HUES64 (cell line): ENCODE results near the gene RNF128.
A peak's percentile ranks its signal among the peaks of the same experiment; 100 is the strongest.

Experiments used
- H3K27ac ChIP-seq: 2 replicates; pipeline ENCODE4 v1.7.0; 2013; ENCODE audit warnings: low read depth, low read length, inconsistent platforms
- H3K27me3 ChIP-seq: 2 replicates; pipeline ENCODE4 v1.6.1; 2013; ENCODE audit warnings: mild to moderate bottlenecking, low read length; ENCODE audit not compliant: insufficient read depth
- H3K36me3 ChIP-seq: 2 replicates; pipeline ENCODE4 v1.6.1; 2013; ENCODE audit warnings: mild to moderate bottlenecking, low read length; ENCODE audit not compliant: insufficient read depth
- H3K4me1 ChIP-seq: 2 replicates; pipeline ENCODE4 v1.6.1; 2013; ENCODE audit warnings: mild to moderate bottlenecking, low read length, moderate library complexity; ENCODE audit not compliant: insufficient read depth
- H3K4me3 ChIP-seq: 2 replicates; pipeline ENCODE4 v1.5.1; 2013; ENCODE audit warnings: mild to moderate bottlenecking, low read length, moderate library complexity
- H3K9ac ChIP-seq: 2 replicates; pipeline ENCODE4 v1.6.1; 2013; ENCODE audit warnings: mild to moderate bottlenecking, low read depth, low read length
- H3K9me3 ChIP-seq: 2 replicates; pipeline ENCODE4 v1.6.1; 2013; ENCODE audit warnings: low read depth, low read length; ENCODE audit not compliant: insufficient read depth
- WGBS: fragments of 150-250, 120-280 bp; methylation state at CpG from one replicate; pipeline ENCODE4 v1.1.7; 2013; ENCODE audit warnings: missing lambda C conversion rate; 5-methylcytosine and 5-hydroxymethylcytosine counted together

RNF128 gene

GRCh38 chrX:106711375-106711774, 15.1 kb upstream of the RNF128 start:
- WGBS = 96% methylated on average over 4 of the region's 4 CpGs
- Histone ChIP-seq H3K27me3 (no peaks in the 10 kb centered on the region), H3K4me3 (no peak overlapping the region), H3K9ac (no peak overlapping the region), H3K36me3 (no peaks in the 10 kb centered on the region), H3K27ac (no peak overlapping the region), H3K9me3 (no peaks in the 10 kb centered on the region), H3K4me1 (no peaks in the 10 kb centered on the region)

GRCh38 chrX:106716004-106716403, 10.5 kb upstream of the RNF128 start:
- Histone ChIP-seq H3K9me3 (no peaks in the 10 kb centered on the region), H3K9ac (no peak overlapping the region), H3K36me3 (no peaks in the 10 kb centered on the region), H3K27ac (no peak overlapping the region), H3K27me3 (no peaks in the 10 kb centered on the region), H3K4me1 (no peaks in the 10 kb centered on the region), H3K4me3 (no peak overlapping the region)
- WGBS = 80% methylated on average over 1 of the region's 1 CpG

GRCh38 chrX:106716463-106716862, 10.0 kb upstream of the RNF128 start:
- 77% methylated on average over 1 of the region's 1 CpG for WGBS
- Histone ChIP-seq H3K9ac (no peak overlapping the region), H3K27ac (no peak overlapping the region), H3K36me3 (no peaks in the 10 kb centered on the region), H3K4me1 (no peaks in the 10 kb centered on the region), H3K4me3 (no peak overlapping the region), H3K9me3 (no peaks in the 10 kb centered on the region), H3K27me3 (no peaks in the 10 kb centered on the region)

GRCh38 chrX:106718709-106719108, 7.8 kb upstream of the RNF128 start:
- Histone ChIP-seq H3K4me3 (no peak overlapping the region), H3K27me3 (no peaks in the 10 kb centered on the region), H3K9ac (no peak overlapping the region), H3K9me3 (no peaks in the 10 kb centered on the region), H3K36me3 (no peaks in the 10 kb centered on the region), H3K4me1 (no peaks in the 10 kb centered on the region), H3K27ac (no peak overlapping the region)
- 92% methylated on average over 3 of the region's 4 CpGs for WGBS

GRCh38 chrX:106725931-106726330, 570 bp upstream of the RNF128 start:
- Histone ChIP-seq H3K9me3 (no peaks in the 10 kb centered on the region), H3K27me3 (peaks cover 55% of the 10 kb centered on the region), H3K4me1 (0 out of 2 replicates have a peak, but pooled peaks cover 4% of the 10 kb centered on the region), H3K9ac (no peak overlapping the region), H3K4me3 (peak overlapping the region; percentile 68), H3K27ac (no peak overlapping the region), H3K36me3 (no peaks in the 10 kb centered on the region)
- WGBS = 2% methylated on average over 8 of the region's 8 CpGs

GRCh38 chrX:106728337-106728736, 1.8 kb downstream of the RNF128 start:
- no peak overlapping the region for H3K4me3 ChIP-seq
- 82% methylated on average over 2 of the region's 2 CpGs for WGBS

GRCh38 chrX:106730401-106730800, 3.9 kb downstream of the RNF128 start:
- WGBS = 100% methylated on average over 4 of the region's 4 CpGs
- 0 out of 2 replicates have a peak, but pooled peaks cover 4% of the 10 kb centered on the region for H3K4me1 ChIP-seq

More at GRCh38 chrX:106728337-106728736, 1.8 kb downstream of the RNF128 start:
- H3K36me3 ChIP-seq = no peaks in the 10 kb centered on the region
- H3K4me1 ChIP-seq = 0 out of 2 replicates have a peak, but pooled peaks cover 4% of the 10 kb centered on the region
- H3K9me3 ChIP-seq = no peaks in the 10 kb centered on the region
- peaks cover 55% of the 10 kb centered on the region for H3K27me3 ChIP-seq
- no peak overlapping the region for H3K9ac ChIP-seq
- no peak overlapping the region for H3K27ac ChIP-seq

GRCh38 chrX:106731590-106731989, 5.1 kb downstream of the RNF128 start:
- Histone ChIP-seq H3K9me3 (no peaks in the 10 kb centered on the region), H3K4me3 (no peak overlapping the region), H3K4me1 (no peaks in the 10 kb centered on the region), H3K36me3 (no peaks in the 10 kb centered on the region), H3K9ac (no peak overlapping the region), H3K27me3 (peaks cover 30% of the 10 kb centered on the region), H3K27ac (no peak overlapping the region)

More at GRCh38 chrX:106730401-106730800, 3.9 kb downstream of the RNF128 start:
- Histone ChIP-seq H3K4me3 (no peak overlapping the region), H3K9ac (no peak overlapping the region), H3K36me3 (no peaks in the 10 kb centered on the region), H3K27me3 (peaks cover 41% of the 10 kb centered on the region), H3K27ac (no peak overlapping the region), H3K9me3 (no peaks in the 10 kb centered on the region)

- H3K27ac ChIP-seq = no peak overlapping the region
- no peaks in the 10 kb centered on the region for H3K9me3 ChIP-seq
- H3K9ac ChIP-seq = no peak overlapping the region
- no peak overlapping the region for H3K4me3 ChIP-seq
- WGBS = 93% methylated on average over 3 of the region's 3 CpGs
- H3K27me3 ChIP-seq = no peaks in the 10 kb centered on the region
- H3K36me3 ChIP-seq = no peaks in the 10 kb centered on the region
- H3K4me1 ChIP-seq = no peaks in the 10 kb centered on the region
Measured at GRCh38 chrX:106734827-106735226, 8.3 kb downstream of the RNF128 start.

- 92% methylated on average over 2 of the region's 2 CpGs for WGBS
- Histone ChIP-seq H3K36me3 (no peaks in the 10 kb centered on the region), H3K4me1 (no peaks in the 10 kb centered on the region), H3K27ac (no peak overlapping the region), H3K27me3 (no peaks in the 10 kb centered on the region), H3K9ac (no peak overlapping the region), H3K4me3 (no peak overlapping the region), H3K9me3 (no peaks in the 10 kb centered on the region)
Measured at GRCh38 chrX:106740193-106740780, 13.8 kb downstream of the RNF128 start.

- H3K27me3 ChIP-seq = no peaks in the 10 kb centered on the region
- 86% methylated on average over 2 of the region's 2 CpGs for WGBS
- no peak overlapping the region for H3K27ac ChIP-seq
- no peak overlapping the region for H3K4me3 ChIP-seq
- no peak overlapping the region for H3K9ac ChIP-seq
- H3K9me3 ChIP-seq = no peaks in the 10 kb centered on the region
- H3K36me3 ChIP-seq = no peaks in the 10 kb centered on the region
- no peaks in the 10 kb centered on the region for H3K4me1 ChIP-seq
Measured at GRCh38 chrX:106742193-106742592, 15.7 kb downstream of the RNF128 start.

GRCh38 chrX:106742805-106743204, 16.3 kb downstream of the RNF128 start:
- no peaks in the 10 kb centered on the region for H3K4me1 ChIP-seq
- no peak overlapping the region for H3K9ac ChIP-seq
- no peak overlapping the region for H3K4me3 ChIP-seq
- no peak overlapping the region for H3K27ac ChIP-seq
- no peaks in the 10 kb centered on the region for H3K9me3 ChIP-seq
- no peaks in the 10 kb centered on the region for H3K36me3 ChIP-seq
- H3K27me3 ChIP-seq = no peaks in the 10 kb centered on the region
